HT1080 (cell line): ENCODE measurements around the gene RPS28. TPM values are rescaled to one million over a fixed set of nuclear protein-coding genes. Genes with fewer than 3 reads are reported as not detected.

Experiments
- DNase-seq: peaks from one replicate; pipeline ENCODE4 v3.0.0-alpha.2; 2015; ENCODE audit warnings: low read depth
- total RNA-seq: library from RNA; depleted of rRNA; stranded (reverse); fragments of >200 nt; shearing (Covaris generic); gene quantifications from 2 replicates; pipeline ENCODE4 v1.2.3, GENCODE V29; 2014; rRNA removed

The RPS28 gene
- total RNA-seq, 1 experiment from 2014 or later = 1,259 TPM

DNA sequence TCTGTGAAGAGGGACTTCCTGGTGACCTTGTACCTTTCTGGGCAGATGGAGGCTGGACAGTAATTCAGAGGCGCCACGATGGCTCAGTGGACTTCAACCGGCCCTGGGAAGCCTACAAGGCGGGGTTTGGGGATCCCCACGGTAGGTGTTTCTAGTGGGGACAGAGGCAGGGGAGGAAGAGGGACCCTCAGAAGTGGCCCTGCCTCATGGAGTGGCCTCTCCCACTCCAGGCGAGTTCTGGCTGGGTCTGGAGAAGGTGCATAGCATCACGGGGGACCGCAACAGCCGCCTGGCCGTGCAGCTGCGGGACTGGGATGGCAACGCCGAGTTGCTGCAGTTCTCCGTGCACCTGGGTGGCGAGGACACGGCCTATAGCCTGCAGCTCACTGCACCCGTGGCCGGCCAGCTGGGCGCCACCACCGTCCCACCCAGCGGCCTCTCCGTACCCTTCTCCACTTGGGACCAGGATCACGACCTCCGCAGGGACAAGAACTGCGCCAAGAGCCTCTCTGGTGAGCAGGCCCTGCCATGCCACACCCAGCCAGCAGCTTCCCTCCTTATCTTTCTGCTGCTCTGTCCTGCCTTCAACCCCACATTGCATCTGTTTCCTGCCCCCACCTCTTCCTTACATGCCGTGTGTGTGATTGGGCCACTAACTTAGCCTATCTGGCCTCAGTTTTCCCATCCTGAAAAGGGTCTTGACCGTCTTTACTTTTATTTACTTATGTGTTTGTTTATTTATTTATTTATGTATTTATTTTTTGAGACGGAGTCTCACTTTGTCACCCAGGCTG, 49.9 kb downstream of the RPS28 start:
- DNase-seq = no peak

Other genes starting within 250 kb of the RPS28 start
- gene FBN3, start 171.9 kb upstream of the RPS28 start, total RNA-seq = not detected in 2 replicates
- gene CERS4, start 112.1 kb upstream of the RPS28 start, total RNA-seq = 0.27 and 0.50 TPM in 2 replicates
- gene CD320, start 13.1 kb upstream of the RPS28 start, total RNA-seq = 88.7 and 93.7 TPM in 2 replicates
- 35.0 and 39.4 TPM in 2 replicates for gene NDUFA7, start 121 bp upstream of the RPS28 start, total RNA-seq
- not detected in 2 replicates for gene KANK3, start 21.8 kb downstream of the RPS28 start, total RNA-seq
- not detected in 2 replicates for gene ANGPTL4, start 42.7 kb downstream of the RPS28 start, total RNA-seq
- gene RAB11B, start 68.9 kb downstream of the RPS28 start, total RNA-seq = 9.6 and 10.7 TPM in 2 replicates
- 6.5 and 10.4 TPM in 2 replicates for gene MARCHF2, start 91.8 kb downstream of the RPS28 start, total RNA-seq
- 109 and 146 TPM in 2 replicates for gene HNRNPM, start 123.5 kb downstream of the RPS28 start, total RNA-seq
- gene PRAM1, start 181.1 kb downstream of the RPS28 start, total RNA-seq = not detected in 2 replicates
- gene ZNF414, start 192.7 kb downstream of the RPS28 start, total RNA-seq = 4.1 and 8.5 TPM in 2 replicates